ENCODE data around the gene PLCG1.

PLCG1 gene

GRCh38 chr20:41185013-41185757 is 47.8 kb downstream of the PLCG1 start:
- FAIRE-seq (no peak), DNase-seq (ENCODE audit: insufficient read length) (no peak)

GRCh38 chr20:41187668-41188067 is 50.3 kb downstream of the PLCG1 start:
- FAIRE-seq (no peak), DNase-seq (ENCODE audit: insufficient read length) (no peak)
- no peak for TF ChIP-seq POLR2AphosphoS5 (IDR thresholded peaks at IDR 0.05; ENCODE audit: low read depth, low read length)
- TF ChIP-seq TAF1 (IDR thresholded peaks at IDR 0.05; ENCODE audit: borderline replicate concordance, low read depth, low read length) = no peak
- TF ChIP-seq POLR2A (IDR thresholded peaks at IDR 0.05; ENCODE audit: low read depth, low read length) = no peak

More at GRCh38 chr20:41185013-41185757, 47.8 kb downstream of the PLCG1 start:
- TF ChIP-seq POLR2AphosphoS5 (IDR thresholded peaks at IDR 0.05; ENCODE audit: low read depth, low read length) = no peak
- TF ChIP-seq TAF1 (IDR thresholded peaks at IDR 0.05; ENCODE audit: borderline replicate concordance, low read depth, low read length) = no peak
- no peak for TF ChIP-seq POLR2A (IDR thresholded peaks at IDR 0.05; ENCODE audit: low read depth, low read length)

DNA sequence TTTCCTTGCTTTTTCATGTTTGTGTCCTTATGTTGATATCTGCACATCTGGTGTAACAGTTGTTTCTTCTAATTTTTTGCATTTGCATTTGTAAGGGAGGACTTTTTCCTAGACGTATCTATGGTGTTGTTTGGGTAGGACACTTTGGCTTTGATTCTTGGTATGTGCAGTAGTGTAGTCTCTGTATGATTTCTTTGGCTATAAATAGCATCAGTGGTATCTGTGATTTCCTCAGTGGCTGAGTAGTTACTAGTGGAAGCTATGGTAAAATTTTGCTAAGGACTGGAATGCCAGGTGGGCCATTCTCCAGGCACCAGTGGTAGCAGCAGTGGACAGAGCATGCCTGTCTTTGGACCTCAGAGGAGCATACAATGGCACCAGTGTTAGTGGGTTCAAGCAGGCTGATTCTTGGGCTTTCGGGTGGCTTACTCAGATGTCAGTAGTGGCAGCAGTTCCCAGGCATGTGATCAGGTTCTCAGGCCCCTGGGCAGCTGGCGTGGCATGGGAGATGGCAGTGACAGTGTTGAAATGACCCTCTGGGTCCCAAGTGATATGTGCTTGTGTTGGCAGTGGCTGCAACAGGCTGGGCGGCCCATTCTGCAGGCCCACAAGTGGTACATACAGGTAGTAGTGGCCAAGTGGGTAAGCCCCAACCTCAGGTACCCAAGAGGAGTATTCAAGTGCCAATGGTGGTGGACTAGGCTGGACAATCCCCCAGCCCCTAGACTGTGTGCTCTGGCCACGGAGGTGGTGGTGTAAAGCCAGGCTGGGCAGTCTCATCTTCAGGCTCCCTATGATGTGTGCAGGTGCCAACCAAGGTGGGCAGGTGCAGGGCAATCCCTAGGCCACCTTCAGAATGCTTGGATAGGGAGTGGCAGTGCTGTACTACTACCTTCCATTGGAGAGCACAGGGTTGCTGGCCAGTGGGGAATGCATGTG is 54.5 kb downstream of the PLCG1 start:
- no peak for FAIRE-seq
- TF ChIP-seq TAF1 (IDR thresholded peaks at IDR 0.05; ENCODE audit: borderline replicate concordance, low read depth, low read length) (no peak), POLR2AphosphoS5 (IDR thresholded peaks at IDR 0.05; ENCODE audit: low read depth, low read length) (no peak), POLR2A (IDR thresholded peaks at IDR 0.05; ENCODE audit: low read depth, low read length) (no peak)
- DNase-seq (ENCODE audit: insufficient read length) = no peak

DNA sequence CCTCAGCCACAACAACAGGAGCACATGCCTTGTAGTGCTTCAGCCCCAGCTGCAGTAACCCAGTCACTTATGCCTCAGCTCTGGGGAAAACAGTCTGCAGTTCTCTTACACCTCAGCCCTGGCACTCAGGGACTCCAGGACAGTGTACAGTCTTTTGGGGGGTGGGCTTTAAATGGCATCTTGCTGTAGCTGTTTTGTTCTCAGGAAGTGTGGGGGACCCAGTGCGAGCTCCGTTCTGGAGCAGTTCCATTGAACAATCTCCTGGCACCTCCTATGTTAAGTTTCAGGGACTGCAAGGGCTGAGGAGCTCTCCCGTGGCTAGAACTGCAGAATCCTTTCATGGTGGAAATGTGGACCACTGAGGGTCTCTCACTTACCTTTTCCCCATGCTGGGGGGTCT is 55.2 kb downstream of the PLCG1 start:
- TF ChIP-seq TAF1 (IDR thresholded peaks at IDR 0.05; ENCODE audit: borderline replicate concordance, low read depth, low read length) (no peak), POLR2AphosphoS5 (IDR thresholded peaks at IDR 0.05; ENCODE audit: low read depth, low read length) (no peak), POLR2A (IDR thresholded peaks at IDR 0.05; ENCODE audit: low read depth, low read length) (no peak)
- no peak for FAIRE-seq
- DNase-seq (ENCODE audit: insufficient read length) = no peak

GRCh38 chr20:41196653-41197225 is 59.4 kb downstream of the PLCG1 start:
- no peak for DNase-seq (ENCODE audit: insufficient read length)
- FAIRE-seq = no peak
- TF ChIP-seq TAF1 (IDR thresholded peaks at IDR 0.05; ENCODE audit: borderline replicate concordance, low read depth, low read length) (no peak), POLR2A (IDR thresholded peaks at IDR 0.05; ENCODE audit: low read depth, low read length) (no peak), POLR2AphosphoS5 (IDR thresholded peaks at IDR 0.05; ENCODE audit: low read depth, low read length) (no peak)

- FAIRE-seq (no peak), DNase-seq (ENCODE audit: insufficient read length) (no peak)
- TF ChIP-seq POLR2AphosphoS5 (IDR thresholded peaks at IDR 0.05; ENCODE audit: low read depth, low read length) (no peak), TAF1 (IDR thresholded peaks at IDR 0.05; ENCODE audit: borderline replicate concordance, low read depth, low read length) (no peak), POLR2A (IDR thresholded peaks at IDR 0.05; ENCODE audit: low read depth, low read length) (no peak)
These were observed 61.1 kb downstream of the PLCG1 start for GRCh38 chr20:41198443-41198842.

DNA sequence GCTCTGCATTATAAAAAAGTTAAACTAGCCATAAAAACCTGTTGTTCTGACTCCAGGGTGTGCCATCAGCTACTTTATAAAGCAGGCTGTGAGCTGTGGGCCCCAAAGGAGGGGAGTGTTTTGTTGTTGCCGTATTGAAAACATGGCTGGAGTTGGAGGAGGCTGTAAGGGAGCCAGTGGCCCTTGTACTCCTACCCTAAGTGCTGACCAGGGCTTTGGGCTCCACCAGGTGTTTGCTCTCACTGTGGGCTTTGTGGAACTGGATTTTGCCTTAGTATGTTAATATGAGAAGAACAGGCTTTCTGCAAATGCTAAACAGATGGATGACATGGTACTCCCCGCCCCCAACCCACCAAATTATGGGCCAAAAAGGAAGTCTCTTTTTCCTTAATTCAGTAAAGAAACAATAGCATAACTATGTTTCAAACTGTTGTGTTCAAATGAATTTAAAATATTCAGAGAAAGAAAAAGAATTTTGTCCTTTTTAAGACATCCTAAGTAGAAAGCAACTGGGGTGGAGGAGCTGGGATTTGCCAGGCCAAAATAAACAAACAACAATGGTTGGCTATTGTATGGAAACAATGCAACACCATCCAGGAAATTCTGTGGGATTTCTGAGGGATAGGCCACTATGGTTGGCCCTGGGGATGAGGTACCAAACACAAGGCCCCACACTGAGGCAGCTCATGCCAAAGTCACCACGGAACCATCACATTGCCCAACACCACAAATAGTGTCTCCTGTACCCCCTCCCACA is 63.3 kb downstream of the PLCG1 start:
- DNase-seq (ENCODE audit: insufficient read length) (no peak), FAIRE-seq (no peak)
- TF ChIP-seq POLR2A (IDR thresholded peaks at IDR 0.05; ENCODE audit: low read depth, low read length) (no peak), POLR2AphosphoS5 (IDR thresholded peaks at IDR 0.05; ENCODE audit: low read depth, low read length) (no peak), TAF1 (IDR thresholded peaks at IDR 0.05; ENCODE audit: borderline replicate concordance, low read depth, low read length) (no peak)

- no peak for FAIRE-seq
- TF ChIP-seq POLR2A (IDR thresholded peaks at IDR 0.05; ENCODE audit: low read depth, low read length) (no peak), TAF1 (IDR thresholded peaks at IDR 0.05; ENCODE audit: borderline replicate concordance, low read depth, low read length) (no peak), POLR2AphosphoS5 (IDR thresholded peaks at IDR 0.05; ENCODE audit: low read depth, low read length) (no peak)
- DNase-seq (ENCODE audit: insufficient read length) = no peak
These were observed 64.4 kb downstream of the PLCG1 start for GRCh38 chr20:41201760-41202159.

GRCh38 chr20:41202426-41202825 is 65.1 kb downstream of the PLCG1 start:
- no peak for TF ChIP-seq POLR2A (IDR thresholded peaks at IDR 0.05; ENCODE audit: low read depth, low read length)
- no peak for TF ChIP-seq TAF1 (IDR thresholded peaks at IDR 0.05; ENCODE audit: borderline replicate concordance, low read depth, low read length)
- TF ChIP-seq POLR2AphosphoS5 (IDR thresholded peaks at IDR 0.05; ENCODE audit: low read depth, low read length) = no peak
- FAIRE-seq (no peak), DNase-seq (ENCODE audit: insufficient read length) (no peak)

DNA sequence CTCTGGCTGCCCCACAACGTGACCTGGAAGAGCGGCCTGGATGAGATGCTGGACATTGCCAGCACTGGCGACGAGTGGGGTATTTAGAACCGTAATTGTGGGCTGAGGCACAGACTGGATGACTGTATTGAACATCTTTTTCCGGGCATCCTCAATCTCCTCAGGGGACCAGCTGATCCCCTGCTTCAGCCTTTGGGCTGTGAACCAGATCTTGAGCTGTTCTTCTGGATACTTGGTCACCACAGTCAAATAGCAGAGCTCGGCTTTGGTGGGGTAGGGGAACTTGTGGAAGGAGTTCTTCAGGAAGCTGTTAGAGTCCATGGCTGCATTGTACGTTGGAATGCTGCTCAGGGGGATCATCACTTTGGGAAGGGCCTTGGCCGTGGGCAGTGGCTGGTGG is 66.3 kb downstream of the PLCG1 start:
- no peak for TF ChIP-seq POLR2A (IDR thresholded peaks at IDR 0.05; ENCODE audit: low read depth, low read length)
- no peak for TF ChIP-seq POLR2AphosphoS5 (IDR thresholded peaks at IDR 0.05; ENCODE audit: low read depth, low read length)
- DNase-seq (ENCODE audit: insufficient read length) (no peak), FAIRE-seq (no peak)

All from GM12892 (cell line).